Breast epithelium (tissue), 3 donors: ENCODE data around the gene UBASH3B.

Source experiments
- CTCF ChIP-seq, 3 donors: fragments of 450-650 bp; IDR thresholded peaks; one replicate each; pipeline ENCODE4 v1.5.1; 2016 to 2017; ENCODE audit warnings: antibody characterized with exemption in 3 of 3, mild to moderate bottlenecking in 3 of 3, moderate library complexity in 3 of 3
- POLR2A ChIP-seq: fragments of 450-650 bp; IDR thresholded peaks from one replicate; pipeline ENCODE4 v1.6.1; 2016; ENCODE audit warnings: antibody characterized with exemption, mild to moderate bottlenecking, moderate library complexity
- POLR2AphosphoS5 ChIP-seq, 3 donors: sonication (generic); formaldehyde crosslinking; IDR thresholded peaks; one replicate each; pipeline ENCODE4 v1.6.1; 2017; ENCODE audit warnings: antibody characterized with exemption in 3 of 3

DNA sequence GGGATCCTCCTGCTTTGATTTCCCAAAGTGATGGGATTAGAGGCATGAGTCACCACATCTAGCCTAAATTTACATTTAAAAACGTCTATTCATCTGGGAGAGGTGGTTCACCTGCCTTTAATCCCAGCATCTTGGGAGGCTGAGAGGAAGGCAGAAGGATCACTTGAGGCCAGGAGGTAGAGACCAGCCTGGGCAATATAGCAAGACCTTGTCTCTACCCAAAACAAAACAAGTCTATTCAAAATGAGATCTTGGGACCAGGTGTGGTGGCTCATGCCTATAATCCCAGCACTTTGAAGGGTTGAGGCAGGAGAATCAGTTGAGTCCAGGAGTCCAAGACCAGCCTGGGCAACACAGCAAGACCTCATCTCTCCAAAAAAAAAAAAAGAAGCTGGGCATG lies 4.9 kb upstream of the UBASH3B start:
- TF ChIP-seq CTCF (IDR thresholded peaks at IDR 0.05) (no peak), POLR2A (no peak), POLR2AphosphoS5 (IDR thresholded peaks at IDR 0.05) (no peak)
